ENCODE results near the gene SLIT3. TPM values are rescaled to one million over a fixed set of nuclear protein-coding genes. Genes with fewer than 3 reads are reported as not detected.

The SLIT3 gene
- total RNA-seq, 2 experiments from 2014 or later = 0.30 to 0.43 TPM

- CTCF ChIA-PET = no interaction called here
These were observed 5.6 kb downstream of the SLIT3 start for GRCh38 chr5:169295306-169295705.

GRCh38 chr5:169294621-169295020, 6.3 kb downstream of the SLIT3 start:
- intact Hi-C loops (cut with micrococcal nuclease) = no loop called here
- no peak overlapping the region for H3K27ac Mint-ChIP-seq
- no peaks in the 10 kb centered on the region for H3K9me3 Mint-ChIP-seq
- no peaks in the 10 kb centered on the region for H3K4me1 Mint-ChIP-seq (ENCODE audit: low read depth)
- DNase-seq = no peak
- H3K36me3 Mint-ChIP-seq (ENCODE audit: low read depth) = no peaks in the 10 kb centered on the region
- peaks cover 14% of the 10 kb centered on the region for H3K27me3 Mint-ChIP-seq (ENCODE audit: low read depth)
- CTCF ChIA-PET = interaction anchor here (1.1 kb wide), 1 partner anchor 9 kb away, joined by 3 read pairs; no protein-coding TSS in a partner anchor
- H3K4me3 Mint-ChIP-seq = no peak overlapping the region

More at GRCh38 chr5:169295306-169295705, 5.6 kb downstream of the SLIT3 start:
- Mint-ChIP-seq H3K36me3 (ENCODE audit: low read depth) (no peaks in the 10 kb centered on the region), H3K27me3 (ENCODE audit: low read depth) (peaks cover 20% of the 10 kb centered on the region), H3K9me3 (no peaks in the 10 kb centered on the region), H3K4me3 (no peak overlapping the region), H3K27ac (no peak overlapping the region), H3K4me1 (ENCODE audit: low read depth) (no peaks in the 10 kb centered on the region)
- intact Hi-C loops (cut with micrococcal nuclease) = no loop called here
- DNase-seq = no peak

- Mint-ChIP-seq H3K4me1 (ENCODE audit: low read depth) (no peaks in the 10 kb centered on the region), H3K27me3 (ENCODE audit: low read depth) (peaks cover 2% of the 10 kb centered on the region), H3K36me3 (ENCODE audit: low read depth) (no peaks in the 10 kb centered on the region), H3K4me3 (no peak overlapping the region), H3K9me3 (no peaks in the 10 kb centered on the region), H3K27ac (no peak overlapping the region)
- CTCF ChIA-PET = no interaction called here
- DNase-seq = no peak
- intact Hi-C loops (cut with micrococcal nuclease) = no loop called here
These were observed 9.1 kb downstream of the SLIT3 start for GRCh38 chr5:169291877-169292276.

- Mint-ChIP-seq H3K27me3 (ENCODE audit: low read depth) (peaks cover 2% of the 10 kb centered on the region), H3K36me3 (ENCODE audit: low read depth) (no peaks in the 10 kb centered on the region), H3K4me3 (no peak overlapping the region), H3K27ac (no peak overlapping the region), H3K4me1 (ENCODE audit: low read depth) (no peaks in the 10 kb centered on the region), H3K9me3 (no peaks in the 10 kb centered on the region)
- DNase-seq = no peak
- intact Hi-C loops (cut with micrococcal nuclease) = no loop called here
- CTCF ChIA-PET = no interaction called here
These were observed 10.0 kb downstream of the SLIT3 start for GRCh38 chr5:169290895-169291294.

GRCh38 chr5:169289520-169289919, 11.4 kb downstream of the SLIT3 start:
- CTCF ChIA-PET = no interaction called here
- Mint-ChIP-seq H3K27ac (no peak overlapping the region), H3K4me1 (ENCODE audit: low read depth) (no peaks in the 10 kb centered on the region), H3K4me3 (no peak overlapping the region), H3K27me3 (ENCODE audit: low read depth) (peaks cover 2% of the 10 kb centered on the region), H3K9me3 (no peaks in the 10 kb centered on the region), H3K36me3 (ENCODE audit: low read depth) (no peaks in the 10 kb centered on the region)
- intact Hi-C loops (cut with micrococcal nuclease) = no loop called here
- no peak for DNase-seq

- H3K27ac Mint-ChIP-seq = no peak overlapping the region
These were observed 12.6 kb downstream of the SLIT3 start for GRCh38 chr5:169288066-169288930.

GRCh38 chr5:169287529-169287928, 13.4 kb downstream of the SLIT3 start:
- no peaks in the 10 kb centered on the region for H3K4me1 Mint-ChIP-seq (ENCODE audit: low read depth)
- no peaks in the 10 kb centered on the region for H3K36me3 Mint-ChIP-seq (ENCODE audit: low read depth)
- peaks cover 2% of the 10 kb centered on the region for H3K27me3 Mint-ChIP-seq (ENCODE audit: low read depth)
- CTCF ChIA-PET = no interaction called here
- no peak for DNase-seq
- H3K27ac Mint-ChIP-seq = no peak overlapping the region
- intact Hi-C loops (cut with micrococcal nuclease) = no loop called here
- H3K9me3 Mint-ChIP-seq = no peaks in the 10 kb centered on the region
- H3K4me3 Mint-ChIP-seq = no peak overlapping the region

More at GRCh38 chr5:169288066-169288930, 12.6 kb downstream of the SLIT3 start:
- no peaks in the 10 kb centered on the region for H3K9me3 Mint-ChIP-seq
- H3K4me3 Mint-ChIP-seq = no peak overlapping the region
- intact Hi-C loops (cut with micrococcal nuclease) = no loop called here
- no peaks in the 10 kb centered on the region for H3K36me3 Mint-ChIP-seq (ENCODE audit: low read depth)
- no peak for DNase-seq
- CTCF ChIA-PET = no interaction called here
- H3K27me3 Mint-ChIP-seq (ENCODE audit: low read depth) = peaks cover 2% of the 10 kb centered on the region
- no peaks in the 10 kb centered on the region for H3K4me1 Mint-ChIP-seq (ENCODE audit: low read depth)

- Mint-ChIP-seq H3K4me1 (ENCODE audit: low read depth) (no peaks in the 10 kb centered on the region), H3K9me3 (no peaks in the 10 kb centered on the region), H3K27me3 (ENCODE audit: low read depth) (no peaks in the 10 kb centered on the region), H3K4me3 (no peak overlapping the region), H3K36me3 (ENCODE audit: low read depth) (no peaks in the 10 kb centered on the region), H3K27ac (no peak overlapping the region)
- no peak for DNase-seq
- CTCF ChIA-PET = no interaction called here
- intact Hi-C loops (cut with micrococcal nuclease) = no loop called here
These were observed 14.2 kb downstream of the SLIT3 start for GRCh38 chr5:169286572-169287300.

- H3K4me1 Mint-ChIP-seq (ENCODE audit: low read depth) = no peaks in the 10 kb centered on the region
- H3K27me3 Mint-ChIP-seq (ENCODE audit: low read depth) = no peaks in the 10 kb centered on the region
- intact Hi-C loops (cut with micrococcal nuclease) = no loop called here
- DNase-seq = no peak
- CTCF ChIA-PET = no interaction called here
- no peak overlapping the region for H3K27ac Mint-ChIP-seq
- no peaks in the 10 kb centered on the region for H3K36me3 Mint-ChIP-seq (ENCODE audit: low read depth)
- no peaks in the 10 kb centered on the region for H3K9me3 Mint-ChIP-seq
- H3K4me3 Mint-ChIP-seq = no peak overlapping the region
These were observed 17.1 kb downstream of the SLIT3 start for GRCh38 chr5:169283887-169284286.

- CTCF ChIA-PET = no interaction called here
- Mint-ChIP-seq H3K9me3 (no peaks in the 10 kb centered on the region), H3K27me3 (ENCODE audit: low read depth) (no peaks in the 10 kb centered on the region), H3K4me1 (ENCODE audit: low read depth) (no peaks in the 10 kb centered on the region), H3K27ac (no peak overlapping the region), H3K36me3 (ENCODE audit: low read depth) (no peaks in the 10 kb centered on the region), H3K4me3 (no peak overlapping the region)
- no peak for DNase-seq
- intact Hi-C loops (cut with micrococcal nuclease) = no loop called here
These were observed 19.3 kb downstream of the SLIT3 start for GRCh38 chr5:169281625-169282024.

GRCh38 chr5:169280696-169281095, 20.2 kb downstream of the SLIT3 start:
- Mint-ChIP-seq H3K36me3 (ENCODE audit: low read depth) (no peaks in the 10 kb centered on the region), H3K27ac (no peak overlapping the region)
- CTCF ChIA-PET = no interaction called here

GRCh38 chr5:169280286-169280685, 20.7 kb downstream of the SLIT3 start:
- no peak overlapping the region for H3K27ac Mint-ChIP-seq

More at GRCh38 chr5:169280696-169281095, 20.2 kb downstream of the SLIT3 start:
- intact Hi-C loops (cut with micrococcal nuclease) = no loop called here
- Mint-ChIP-seq H3K9me3 (no peaks in the 10 kb centered on the region), H3K4me3 (no peak overlapping the region), H3K4me1 (ENCODE audit: low read depth) (no peaks in the 10 kb centered on the region), H3K27me3 (ENCODE audit: low read depth) (no peaks in the 10 kb centered on the region)
- no peak for DNase-seq

GRCh38 chr5:169279125-169279524, 21.8 kb downstream of the SLIT3 start:
- no peaks in the 10 kb centered on the region for H3K4me1 Mint-ChIP-seq (ENCODE audit: low read depth)
- intact Hi-C loops (cut with micrococcal nuclease) = no loop called here
- CTCF ChIA-PET = no interaction called here
- H3K9me3 Mint-ChIP-seq = no peaks in the 10 kb centered on the region
- no peak overlapping the region for H3K27ac Mint-ChIP-seq
- no peak overlapping the region for H3K4me3 Mint-ChIP-seq
- no peaks in the 10 kb centered on the region for H3K36me3 Mint-ChIP-seq (ENCODE audit: low read depth)
- DNase-seq = no peak
- no peaks in the 10 kb centered on the region for H3K27me3 Mint-ChIP-seq (ENCODE audit: low read depth)

More at GRCh38 chr5:169280286-169280685, 20.7 kb downstream of the SLIT3 start:
- CTCF ChIA-PET = no interaction called here
- no peaks in the 10 kb centered on the region for H3K9me3 Mint-ChIP-seq
- no peaks in the 10 kb centered on the region for H3K27me3 Mint-ChIP-seq (ENCODE audit: low read depth)
- intact Hi-C loops (cut with micrococcal nuclease) = no loop called here
- no peak for DNase-seq
- no peaks in the 10 kb centered on the region for H3K4me1 Mint-ChIP-seq (ENCODE audit: low read depth)
- no peaks in the 10 kb centered on the region for H3K36me3 Mint-ChIP-seq (ENCODE audit: low read depth)
- H3K4me3 Mint-ChIP-seq = no peak overlapping the region

Measured in activated naive CD4-positive, alpha-beta T cell treated with anti-CD3 and anti-CD28 coated beads for 36 hours (primary cell).